ENCODE data around the gene ZCCHC24.
A peak's percentile ranks its signal among the peaks of the same experiment; 100 is the strongest.

The ZCCHC24 gene

DNA sequence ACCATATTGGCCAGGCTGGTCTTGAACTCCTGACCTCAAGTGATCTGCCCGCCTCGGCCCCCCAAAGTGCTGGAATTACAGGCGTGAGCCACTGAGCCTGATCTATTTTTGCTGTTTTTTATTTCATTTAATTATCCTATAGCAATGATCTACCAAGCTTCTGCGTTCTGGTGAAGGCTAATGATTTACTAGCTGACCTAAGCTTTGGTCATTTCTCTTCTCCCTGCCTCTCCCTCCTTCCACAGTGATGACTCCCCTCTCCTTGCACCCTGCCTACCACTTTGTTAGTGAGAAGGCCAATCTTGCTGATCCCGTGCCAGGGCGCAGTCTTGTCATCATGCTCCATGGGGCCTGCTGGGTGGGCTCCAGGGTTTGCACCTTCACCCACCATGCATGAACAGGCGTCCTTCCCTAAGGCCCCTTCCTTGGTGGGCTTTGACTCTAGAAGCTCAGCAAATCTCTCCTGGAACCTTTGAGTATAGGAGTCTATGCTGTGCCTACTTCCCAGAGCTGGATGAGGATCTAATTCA lies 11.9 kb upstream of the ZCCHC24 start:
- Histone ChIP-seq H3K9me3 (no peaks in the 10 kb centered on the region), H3K27me3 (peaks cover 0 to 2% of the 10 kb centered on the region in 2 donors), H3K36me3 (no peaks in the 10 kb centered on the region), H3K27ac (no peak overlapping the region), H3K4me1 (no peaks in the 10 kb centered on the region), H3K4me3 (no peak overlapping the region)
- peak in 1 of 2 donors; percentile 48 for DNase-seq
- TF ChIP-seq, protein P1, sequence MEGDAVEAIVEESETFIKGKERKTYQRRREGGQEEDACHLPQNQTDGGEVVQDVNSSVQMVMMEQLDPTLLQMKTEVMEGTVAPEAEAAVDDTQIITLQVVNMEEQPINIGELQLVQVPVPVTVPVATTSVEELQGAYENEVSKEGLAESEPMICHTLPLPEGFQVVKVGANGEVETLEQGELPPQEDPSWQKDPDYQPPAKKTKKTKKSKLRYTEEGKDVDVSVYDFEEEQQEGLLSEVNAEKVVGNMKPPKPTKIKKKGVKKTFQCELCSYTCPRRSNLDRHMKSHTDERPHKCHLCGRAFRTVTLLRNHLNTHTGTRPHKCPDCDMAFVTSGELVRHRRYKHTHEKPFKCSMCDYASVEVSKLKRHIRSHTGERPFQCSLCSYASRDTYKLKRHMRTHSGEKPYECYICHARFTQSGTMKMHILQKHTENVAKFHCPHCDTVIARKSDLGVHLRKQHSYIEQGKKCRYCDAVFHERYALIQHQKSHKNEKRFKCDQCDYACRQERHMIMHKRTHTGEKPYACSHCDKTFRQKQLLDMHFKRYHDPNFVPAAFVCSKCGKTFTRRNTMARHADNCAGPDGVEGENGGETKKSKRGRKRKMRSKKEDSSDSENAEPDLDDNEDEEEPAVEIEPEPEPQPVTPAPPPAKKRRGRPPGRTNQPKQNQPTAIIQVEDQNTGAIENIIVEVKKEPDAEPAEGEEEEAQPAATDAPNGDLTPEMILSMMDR (IDR thresholded peaks at IDR 0.05) = no peak
- intact Hi-C loops (cut with DNase I; ENCODE audit: low total_unique reads) = no loop called here

DNA sequence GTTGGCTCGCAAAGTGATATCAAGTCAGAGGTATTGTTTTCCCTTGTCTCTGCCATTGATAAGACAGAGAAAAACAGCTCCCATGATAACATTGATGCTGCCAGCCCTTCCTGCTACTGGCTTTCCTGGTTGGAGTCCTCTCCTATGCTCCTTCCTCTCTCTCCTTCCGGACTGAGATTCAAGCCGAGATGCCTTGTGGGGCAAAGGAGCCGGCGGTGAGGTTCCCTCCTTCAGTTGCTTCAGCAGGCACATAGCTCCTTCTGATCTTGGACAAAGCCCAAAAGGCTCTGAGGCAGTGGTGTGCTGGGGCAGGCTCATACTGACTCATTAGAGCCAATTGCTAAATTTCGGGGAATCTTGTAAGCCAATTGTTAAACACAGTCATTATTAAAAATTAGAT lies 8.8 kb upstream of the ZCCHC24 start:
- peaks cover 0 to 2% of the 10 kb centered on the region in 2 donors for H3K27me3 ChIP-seq
- TF ChIP-seq, protein P1 (IDR thresholded peaks at IDR 0.05) = no peak
- DNase-seq = peak; percentile 62 to 77
- H3K9me3 ChIP-seq = no peaks in the 10 kb centered on the region
- no peak overlapping the region for H3K4me3 ChIP-seq
- no peaks in the 10 kb centered on the region for H3K4me1 ChIP-seq
- H3K27ac ChIP-seq = no peak overlapping the region
- no peaks in the 10 kb centered on the region for H3K36me3 ChIP-seq
- intact Hi-C loops (cut with DNase I; ENCODE audit: low total_unique reads) = no loop called here

GRCh38 chr10:79453392-79453791 lies 8.0 kb upstream of the ZCCHC24 start:
- TF ChIP-seq, protein P1 (IDR thresholded peaks at IDR 0.05) = no peak
- H3K36me3 ChIP-seq = no peaks in the 10 kb centered on the region
- no peaks in the 10 kb centered on the region for H3K9me3 ChIP-seq
- peaks cover 0 to 2% of the 10 kb centered on the region in 2 donors for H3K27me3 ChIP-seq
- intact Hi-C loops (cut with DNase I; ENCODE audit: low total_unique reads) = no loop called here
- no peaks in the 10 kb centered on the region for H3K4me1 ChIP-seq
- peak in 1 of 2 donors; percentile 12 for DNase-seq
- H3K27ac ChIP-seq = no peak overlapping the region
- no peak overlapping the region for H3K4me3 ChIP-seq

DNA sequence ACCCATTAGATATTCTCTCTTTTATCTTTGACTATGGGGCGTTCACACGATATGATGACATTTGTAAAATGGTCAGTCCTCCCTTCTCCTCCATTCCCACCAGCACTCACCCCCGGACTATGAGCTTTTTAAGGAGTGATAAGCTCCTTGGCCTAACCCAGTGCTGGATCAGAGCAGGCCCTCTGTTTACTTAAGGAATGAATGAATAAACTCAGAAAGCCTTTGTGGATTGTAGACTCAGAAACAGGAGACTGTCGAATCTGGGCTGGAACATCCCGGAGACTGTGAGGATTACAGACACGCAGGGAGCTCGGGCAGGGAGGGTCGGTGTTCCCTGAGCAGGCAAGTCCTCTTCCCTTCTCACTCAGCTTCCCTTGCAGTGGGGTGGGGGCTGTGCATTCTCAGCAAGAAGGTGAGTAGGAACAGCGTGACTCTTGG lies 6.8 kb upstream of the ZCCHC24 start:
- intact Hi-C loops (cut with DNase I; ENCODE audit: low total_unique reads) = no loop called here
- Histone ChIP-seq H3K27ac (no peak overlapping the region), H3K4me1 (no peaks in the 10 kb centered on the region), H3K9me3 (no peaks in the 10 kb centered on the region), H3K4me3 (no peak overlapping the region), H3K36me3 (no peaks in the 10 kb centered on the region), H3K27me3 (no peaks in the 10 kb centered on the region)
- peak in 1 of 2 donors; percentile 55 for DNase-seq
- TF ChIP-seq, protein P1 (IDR thresholded peaks at IDR 0.05) = no peak

DNA sequence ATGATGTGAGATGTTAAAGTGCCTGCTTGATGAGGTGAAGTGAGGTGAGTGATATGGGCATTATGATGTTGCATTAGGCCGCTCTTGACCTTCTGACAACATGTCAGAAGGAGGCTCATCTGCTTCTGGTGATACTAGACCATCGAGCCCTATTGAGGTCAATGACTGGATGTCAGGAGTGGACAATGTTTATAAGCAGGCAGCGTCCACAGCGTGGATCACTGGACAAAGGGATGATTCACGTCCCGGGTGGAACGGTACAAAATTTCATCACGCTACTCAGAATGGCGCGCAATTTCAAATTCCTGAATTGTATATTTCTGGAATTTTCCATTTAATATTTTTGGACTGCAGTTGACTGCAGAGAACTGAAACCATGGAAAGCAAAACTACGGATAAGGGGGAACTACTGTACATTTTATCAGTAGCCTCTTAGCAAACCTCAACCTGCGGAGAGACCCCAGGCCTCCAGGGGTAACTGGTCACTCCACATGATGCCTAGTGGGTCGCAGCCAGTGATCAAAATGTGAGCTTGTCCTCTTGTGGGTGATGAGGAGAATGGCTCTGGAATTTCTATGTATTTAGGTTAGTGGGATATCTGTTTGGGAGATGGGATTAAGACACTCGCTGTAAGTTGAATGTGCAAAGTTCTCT lies 5.7 kb upstream of the ZCCHC24 start:
- Histone ChIP-seq H3K27ac (no peak overlapping the region), H3K4me3 (no peak overlapping the region), H3K36me3 (no peaks in the 10 kb centered on the region), H3K4me1 (peaks cover 0 to 8% (median 2%) of the 10 kb centered on the region in 4 donors), H3K27me3 (no peaks in the 10 kb centered on the region), H3K9me3 (no peaks in the 10 kb centered on the region)
- TF ChIP-seq, protein P1 (IDR thresholded peaks at IDR 0.05) = no peak
- peak in 1 of 2 donors; percentile 50 for DNase-seq
- intact Hi-C loops (cut with DNase I; ENCODE audit: low total_unique reads) = no loop called here
